ENCODE data around the gene TBX4.

TBX4 gene

GRCh38 chr17:61480414-61480807 lies 28.2 kb downstream of the TBX4 start:
- no peaks in the 10 kb centered on the region for H3K36me3 ChIP-seq (ENCODE audit: control insufficient read depth, insufficient read depth, low read length)
- TF ChIP-seq CTCF (IDR thresholded peaks at IDR 0.05; ENCODE audit: insufficient read depth, low read length, poor library complexity, severe bottlenecking), result no peak
- H3K27me3 ChIP-seq (replicated peaks; ENCODE audit: control insufficient read depth, insufficient read depth, low read length), result no peaks in the 10 kb centered on the region
- no peak for DNase-seq (ENCODE audit: extremely low read depth, insufficient read length)
- no peak overlapping the region for H3K4me3 ChIP-seq (replicated peaks; ENCODE audit: low read depth, low read length)

GRCh38 chr17:61481421-61481820 lies 29.2 kb downstream of the TBX4 start:
- TF ChIP-seq CTCF (IDR thresholded peaks at IDR 0.05; ENCODE audit: insufficient read depth, low read length, poor library complexity, severe bottlenecking), result no peak
- H3K36me3 ChIP-seq (ENCODE audit: control insufficient read depth, insufficient read depth, low read length), result no peaks in the 10 kb centered on the region
- no peak overlapping the region for H3K4me3 ChIP-seq (replicated peaks; ENCODE audit: low read depth, low read length)
- no peaks in the 10 kb centered on the region; the same call in none of the 2 replicates for H3K27me3 ChIP-seq (replicated peaks; ENCODE audit: control insufficient read depth, insufficient read depth, low read length)
- DNase-seq (ENCODE audit: extremely low read depth, insufficient read length), result no peak

GRCh38 chr17:61482467-61482866 lies 30.2 kb downstream of the TBX4 start:
- DNase-seq (ENCODE audit: extremely low read depth, insufficient read length), result no peak
- Histone ChIP-seq H3K27me3 (replicated peaks; ENCODE audit: control insufficient read depth, insufficient read depth, low read length) (no peaks in the 10 kb centered on the region; the same call in none of the 2 replicates), H3K36me3 (ENCODE audit: control insufficient read depth, insufficient read depth, low read length) (no peaks in the 10 kb centered on the region), H3K4me3 (replicated peaks; ENCODE audit: low read depth, low read length) (no peak overlapping the region)
- no peak for TF ChIP-seq CTCF (IDR thresholded peaks at IDR 0.05; ENCODE audit: insufficient read depth, low read length, poor library complexity, severe bottlenecking)

- Histone ChIP-seq H3K27me3 (replicated peaks; ENCODE audit: control insufficient read depth, insufficient read depth, low read length) (no peaks in the 10 kb centered on the region; the same call in none of the 2 replicates), H3K36me3 (ENCODE audit: control insufficient read depth, insufficient read depth, low read length) (no peaks in the 10 kb centered on the region), H3K4me3 (replicated peaks; ENCODE audit: low read depth, low read length) (no peak overlapping the region)
- DNase-seq (ENCODE audit: extremely low read depth, insufficient read length), result no peak
- TF ChIP-seq CTCF (IDR thresholded peaks at IDR 0.05; ENCODE audit: insufficient read depth, low read length, poor library complexity, severe bottlenecking), result no peak
These were observed 31.5 kb downstream of the TBX4 start for GRCh38 chr17:61483778-61484116.

GRCh38 chr17:61484174-61484573 lies 32.0 kb downstream of the TBX4 start:
- Histone ChIP-seq H3K4me3 (replicated peaks; ENCODE audit: low read depth, low read length) (no peak overlapping the region), H3K27me3 (replicated peaks; ENCODE audit: control insufficient read depth, insufficient read depth, low read length) (no peaks in the 10 kb centered on the region; the same call in none of the 2 replicates), H3K36me3 (ENCODE audit: control insufficient read depth, insufficient read depth, low read length) (no peaks in the 10 kb centered on the region)
- DNase-seq (ENCODE audit: extremely low read depth, insufficient read length), result no peak
- no peak for TF ChIP-seq CTCF (IDR thresholded peaks at IDR 0.05; ENCODE audit: insufficient read depth, low read length, poor library complexity, severe bottlenecking)

- H3K27me3 ChIP-seq (replicated peaks; ENCODE audit: control insufficient read depth, insufficient read depth, low read length), result no peaks in the 10 kb centered on the region; the same call in none of the 2 replicates
- TF ChIP-seq CTCF (IDR thresholded peaks at IDR 0.05; ENCODE audit: insufficient read depth, low read length, poor library complexity, severe bottlenecking), result no peak
- no peak overlapping the region for H3K4me3 ChIP-seq (replicated peaks; ENCODE audit: low read depth, low read length)
- H3K36me3 ChIP-seq (ENCODE audit: control insufficient read depth, insufficient read depth, low read length), result no peaks in the 10 kb centered on the region
- DNase-seq (ENCODE audit: extremely low read depth, insufficient read length), result no peak
These were observed 33.0 kb downstream of the TBX4 start for GRCh38 chr17:61485067-61485775.

Data from GM06990 (cell line).